GM21717 (cell line): ENCODE data around the gene YIPF2.

ENCODE experiments used
- ATAC-seq: cut with Tn5 transposase; IDR thresholded peaks from one replicate; pipeline ENCODE4 v1.9.1; 2021; ENCODE audit warnings: mild to moderate bottlenecking, moderate library complexity; ENCODE audit not compliant: unreplicated experiment

YIPF2 gene

GRCh38 chr19:10912619-10913018 is 15.8 kb downstream of the YIPF2 start:
- no peak for ATAC-seq

GRCh38 chr19:10911579-10912363 is 16.7 kb downstream of the YIPF2 start:
- ATAC-seq, result no peak

GRCh38 chr19:10908380-10908960 is 20.0 kb downstream of the YIPF2 start:
- no peak for ATAC-seq

- no peak for ATAC-seq
Observed at GRCh38 chr19:10907925-10908324, 20.5 kb downstream of the YIPF2 start.

GRCh38 chr19:10899151-10899653 is 29.2 kb downstream of the YIPF2 start:
- ATAC-seq, result no peak

GRCh38 chr19:10898633-10899032 is 29.8 kb downstream of the YIPF2 start:
- ATAC-seq, result no peak

- no peak for ATAC-seq
Observed at GRCh38 chr19:10896851-10897526, 31.4 kb downstream of the YIPF2 start.

GRCh38 chr19:10895920-10896319 is 32.5 kb downstream of the YIPF2 start:
- ATAC-seq, result no peak

GRCh38 chr19:10895363-10895762 is 33.1 kb downstream of the YIPF2 start:
- no peak for ATAC-seq

GRCh38 chr19:10894911-10895213 is 33.6 kb downstream of the YIPF2 start:
- ATAC-seq, result no peak

GRCh38 chr19:10892256-10892655 is 36.2 kb downstream of the YIPF2 start:
- ATAC-seq, result no peak

- no peak for ATAC-seq
Observed at GRCh38 chr19:10891405-10892086, 36.9 kb downstream of the YIPF2 start.

GRCh38 chr19:10889880-10890279 is 38.6 kb downstream of the YIPF2 start:
- ATAC-seq, result no peak

GRCh38 chr19:10888421-10888866 is 40.0 kb downstream of the YIPF2 start:
- no peak for ATAC-seq

- no peak for ATAC-seq
Observed at GRCh38 chr19:10887616-10888367, 40.6 kb downstream of the YIPF2 start.

- ATAC-seq, result no peak
Observed at GRCh38 chr19:10885201-10886169, 43.0 kb downstream of the YIPF2 start.

- ATAC-seq, result no peak
Observed at GRCh38 chr19:10884274-10884673, 44.2 kb downstream of the YIPF2 start.

- ATAC-seq, result no peak
Observed at GRCh38 chr19:10882108-10882457, 46.4 kb downstream of the YIPF2 start.

- ATAC-seq, result no peak
Observed at GRCh38 chr19:10881403-10882107, 46.9 kb downstream of the YIPF2 start.
